Fibroblast of pulmonary artery (primary cell): Measurements from ENCODE around the gene SBF1.
A peak's percentile ranks its signal among the peaks of the same experiment; 100 is the strongest.

ENCODE experiments used
- DNase-seq: peaks from one replicate; pipeline ENCODE4 v3.0.0-alpha.2; 2010; ENCODE audit warnings: low read depth
- H3K4me3 ChIP-seq: replicated peaks from 2 replicates; pipeline ENCODE4 v1.5.1; 2011; ENCODE audit warnings: low read depth, mild to moderate bottlenecking, control low read depth, low read length, moderate library complexity
- CTCF ChIP-seq: IDR thresholded peaks from 2 replicates; pipeline ENCODE4 v1.5.1; 2011; ENCODE audit warnings: mild to moderate bottlenecking, control low read depth, low read length, inconsistent platforms; ENCODE audit errors: missing control alignments

The SBF1 gene

GRCh38 chr22:50477923-50478322 is 3.1 kb upstream of the SBF1 start:
- no peak overlapping the region for H3K4me3 ChIP-seq
- no peak for DNase-seq
- no peak for TF ChIP-seq CTCF

GRCh38 chr22:50476868-50477267 is 2.0 kb upstream of the SBF1 start:
- TF ChIP-seq CTCF: no peak
- H3K4me3 ChIP-seq: no peak overlapping the region
- DNase-seq: no peak

GRCh38 chr22:50475652-50476002 is 792 bp upstream of the SBF1 start:
- TF ChIP-seq CTCF: no peak
- no peak for DNase-seq
- H3K4me3 ChIP-seq: no peak overlapping the region

DNA sequence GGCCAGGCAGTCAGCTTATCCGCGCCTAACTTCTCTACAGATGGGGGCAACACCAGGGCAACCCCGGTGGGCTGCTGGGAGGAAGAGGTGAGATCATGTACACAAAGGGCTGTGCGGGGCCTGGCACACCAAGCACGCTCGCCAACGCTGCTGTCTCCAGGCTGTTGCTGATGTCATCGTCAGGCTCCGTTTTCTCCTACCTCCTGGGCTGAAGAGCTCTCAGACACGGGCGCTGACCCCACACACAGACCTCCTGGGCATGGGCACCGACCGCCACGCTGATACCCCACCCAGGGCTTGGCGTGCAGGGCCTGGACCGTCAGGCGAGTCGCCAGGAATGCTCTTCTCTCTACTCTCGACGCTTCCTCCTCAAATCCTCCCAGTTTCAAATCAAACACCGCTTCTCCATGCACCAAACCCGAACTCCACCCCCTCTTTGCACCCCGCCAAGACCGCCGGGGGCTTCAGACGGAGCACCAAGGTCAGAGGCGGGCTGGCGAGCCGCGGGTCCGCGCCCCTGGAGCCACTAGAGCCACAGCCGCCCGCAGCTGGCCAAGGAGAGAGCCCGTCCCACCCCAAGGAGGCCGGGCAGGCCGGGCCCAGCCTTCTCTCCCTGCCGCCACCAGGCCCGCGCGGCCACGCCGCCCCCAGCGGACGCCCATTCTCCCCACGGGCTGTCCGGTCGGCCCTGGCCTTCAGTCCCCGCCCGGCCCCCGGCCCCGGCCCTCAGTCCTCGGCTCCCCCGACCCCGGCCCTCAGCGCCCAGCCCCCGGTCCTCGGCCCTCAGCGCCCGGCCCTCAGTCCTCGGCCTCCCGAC is 772 bp downstream of the SBF1 start:
- DNase-seq: peak; percentile 50
- peak overlapping the region; percentile 53 for H3K4me3 ChIP-seq
- TF ChIP-seq CTCF: no peak

GRCh38 chr22:50473088-50473487 is 1.7 kb downstream of the SBF1 start:
- peak; percentile 30 for TF ChIP-seq CTCF
- no peak for DNase-seq
- peak overlapping the region; percentile 53 for H3K4me3 ChIP-seq

- no peak overlapping the region for H3K4me3 ChIP-seq
- no peak for TF ChIP-seq CTCF
- DNase-seq: no peak
Observed at GRCh38 chr22:50471962-50472361, 2.9 kb downstream of the SBF1 start.

DNA sequence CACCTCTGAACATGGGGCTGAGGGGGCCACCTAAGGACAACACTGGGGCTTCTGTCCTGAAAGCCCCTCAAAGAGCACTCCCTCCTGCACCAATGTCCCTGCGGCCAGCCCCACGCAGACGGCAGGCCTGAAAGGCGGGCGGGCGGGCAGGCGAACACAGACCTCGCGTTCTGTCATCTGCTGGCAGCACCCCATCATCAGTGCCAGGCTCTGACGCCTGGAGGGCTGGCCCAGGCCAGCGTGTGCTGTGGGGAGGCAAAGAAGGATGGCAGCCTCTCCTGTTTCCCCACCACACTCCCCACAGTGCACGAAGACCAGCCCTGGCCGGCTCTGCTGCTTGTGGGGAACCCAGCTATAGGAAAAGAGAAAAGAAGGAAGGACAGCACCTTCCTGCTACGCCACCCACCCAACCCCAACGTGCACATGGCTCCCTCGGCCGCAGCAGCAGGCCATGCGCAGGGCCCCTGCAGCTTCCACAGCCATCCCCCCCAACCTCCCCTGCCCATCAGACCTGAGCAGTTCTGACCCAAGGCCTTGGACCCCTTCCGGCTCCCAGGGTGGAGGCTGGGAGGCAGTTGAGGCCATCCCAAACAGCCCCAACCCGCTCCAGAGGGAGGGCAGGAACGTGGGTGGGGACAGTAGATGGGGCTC is 3.5 kb downstream of the SBF1 start:
- no peak for DNase-seq
- no peak for TF ChIP-seq CTCF
- H3K4me3 ChIP-seq: no peak overlapping the region
